ENCODE measurements around the gene ALDH1B1. TPM values are rescaled to one million over a fixed set of nuclear protein-coding genes. Genes with fewer than 3 reads are reported as not detected.
A peak's percentile ranks its signal among the peaks of the same experiment; 100 is the strongest.

The ALDH1B1 gene
- total RNA-seq, 4 donors from 2014 or later = 1.6 to 23.7 (median 7.7) TPM

DNA sequence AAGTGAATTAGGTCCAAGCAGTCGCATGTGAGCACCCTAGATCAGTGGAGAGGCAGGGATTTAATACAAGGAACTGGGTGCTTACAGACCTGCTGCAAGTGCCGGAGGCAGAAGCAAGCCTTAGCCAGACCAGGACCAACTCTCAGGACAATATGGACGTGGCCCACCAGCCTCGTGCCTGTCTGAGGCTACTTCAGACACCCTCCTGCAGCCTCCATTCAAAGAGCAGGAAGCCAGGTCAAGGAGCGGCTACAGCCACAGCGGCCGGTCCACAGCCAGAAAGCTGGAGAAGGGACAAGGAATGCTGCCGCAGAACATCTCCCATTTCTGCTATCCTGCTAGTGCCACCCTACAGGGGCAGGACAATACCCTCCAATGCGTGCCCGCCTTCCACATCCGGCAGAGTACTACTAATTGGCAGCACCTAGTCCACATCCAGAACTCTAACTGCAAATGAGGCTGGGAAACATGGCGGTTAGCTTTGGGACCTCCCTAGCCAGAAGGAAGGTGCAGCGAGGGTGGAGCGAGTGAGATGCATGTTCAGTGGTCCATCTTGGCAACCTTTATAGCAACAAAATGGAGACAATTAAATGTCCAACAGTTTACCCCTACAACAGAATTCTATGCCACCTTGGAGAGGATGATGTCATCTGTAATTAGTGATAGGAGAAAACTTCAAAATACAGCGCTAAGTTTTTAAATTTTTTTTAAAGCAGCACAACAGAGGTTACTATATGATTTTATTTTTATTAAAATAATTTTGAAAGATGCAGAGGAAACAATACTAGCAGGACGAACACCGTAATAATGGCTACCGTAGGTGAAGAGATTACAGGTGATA, 1.0 kb upstream of the ALDH1B1 start:
- 80 to 88% methylated on average over 13 to 17 of the region's 18 CpGs for WGBS, 2 donors
- intact Hi-C loops (cut with DNase I) = no loop called here
- no peak for DNase-seq
- TF ChIP-seq CTCF (IDR thresholded peaks at IDR 0.05) (no peak), POLR2A (IDR thresholded peaks at IDR 0.05) (no peak)
- peaks cover 0 to 12% (median 6%) of the 10 kb centered on the region in 3 donors for H3K36me3 ChIP-seq
- no peaks in the 10 kb centered on the region for H3K9me3 ChIP-seq
- H3K27ac ChIP-seq = peak overlapping the region; percentile 46 to 86 (median 84)
- H3K4me3 ChIP-seq = no peak overlapping the region
- peaks cover 15 to 54% (median 16%) of the 10 kb centered on the region in 3 donors for H3K4me1 ChIP-seq
- no peaks in the 10 kb centered on the region for H3K27me3 ChIP-seq

DNA sequence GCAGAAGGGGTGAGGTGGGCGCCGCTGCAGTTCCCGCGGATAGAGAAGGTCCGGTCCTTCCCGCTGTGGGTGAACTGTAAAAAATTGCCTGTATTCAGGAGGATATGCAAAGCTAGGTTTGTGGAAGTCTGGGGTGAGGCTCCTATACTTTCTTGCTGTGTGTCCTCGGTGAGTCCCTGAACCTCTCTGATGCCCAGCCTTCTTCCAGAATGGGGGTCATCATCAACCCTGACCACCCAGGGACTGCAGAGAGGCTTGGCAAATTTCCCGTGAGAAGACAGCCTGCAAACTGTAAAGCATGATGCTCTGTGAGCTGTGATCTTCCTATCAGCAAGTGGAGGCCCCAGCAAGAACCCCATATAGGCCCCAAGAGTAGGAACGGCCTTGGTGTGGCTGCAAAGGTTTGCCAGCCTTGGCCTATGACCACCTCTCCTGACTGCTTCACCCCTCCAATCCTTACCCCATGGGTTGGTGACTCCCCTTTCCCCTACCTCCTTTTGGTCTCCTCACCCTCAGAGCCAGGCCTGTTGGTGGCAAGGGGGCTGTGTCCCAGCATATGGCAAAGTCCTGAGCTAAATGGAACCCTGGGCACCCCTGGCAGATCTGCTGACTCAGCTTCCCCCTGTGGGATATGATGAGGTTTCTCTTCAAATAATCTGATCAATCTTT, 760 bp downstream of the ALDH1B1 start:
- 8 to 43% methylated on average over 1 to 9 of the region's 9 CpGs for WGBS, 2 donors
- peaks cover 15 to 50% (median 16%) of the 10 kb centered on the region in 3 donors for H3K4me1 ChIP-seq
- intact Hi-C loops (cut with DNase I) = no loop called here
- peak overlapping the region; percentile 51 to 78 (median 72) for H3K4me3 ChIP-seq
- peak overlapping the region; percentile 61 to 86 (median 84) for H3K27ac ChIP-seq
- H3K9me3 ChIP-seq = no peaks in the 10 kb centered on the region
- H3K27me3 ChIP-seq = no peaks in the 10 kb centered on the region
- TF ChIP-seq CTCF (IDR thresholded peaks at IDR 0.05) = no peak
- peaks cover 0 to 22% (median 12%) of the 10 kb centered on the region in 3 donors for H3K36me3 ChIP-seq
- DNase-seq = no peak

GRCh38 chr9:38394416-38394815, 1.9 kb downstream of the ALDH1B1 start:
- Histone ChIP-seq H3K4me1 (peaks cover 9 to 39% (median 10%) of the 10 kb centered on the region in 3 donors), H3K9me3 (no peaks in the 10 kb centered on the region), H3K36me3 (peaks cover 0 to 22% (median 12%) of the 10 kb centered on the region in 3 donors), H3K27ac (peak overlapping the region in 3 of 4 donors; percentile 34 to 86 (median 84)), H3K4me3 (peak overlapping the region in 3 of 4 donors; percentile 68 to 78 (median 75)), H3K27me3 (no peaks in the 10 kb centered on the region)
- no peak for DNase-seq
- intact Hi-C loops (cut with DNase I) = no loop called here
- WGBS, 2 donors = 88 to 90% methylated on average over 9 of the region's 9 CpGs
- TF ChIP-seq POLR2A (IDR thresholded peaks at IDR 0.05) = no peak
- no peak for TF ChIP-seq CTCF (IDR thresholded peaks at IDR 0.05)

- WGBS, 2 donors = 88 to 96% methylated on average over 5 to 15 of the region's 30 CpGs
- Histone ChIP-seq H3K4me1 (peaks cover 9 to 30% (median 15%) of the 10 kb centered on the region in 3 donors), H3K27me3 (no peaks in the 10 kb centered on the region), H3K9me3 (no peaks in the 10 kb centered on the region), H3K36me3 (peaks cover 0 to 22% (median 12%) of the 10 kb centered on the region in 3 donors), H3K27ac (no peak overlapping the region), H3K4me3 (no peak overlapping the region)
- DNase-seq = no peak
- TF ChIP-seq POLR2A (IDR thresholded peaks at IDR 0.05) (no peak), CTCF (IDR thresholded peaks at IDR 0.05) (no peak)
- intact Hi-C loops (cut with DNase I) = no loop called here
Measured at GRCh38 chr9:38395653-38396370, 3.3 kb downstream of the ALDH1B1 start.
